ENCODE measurements around the gene INSL4.

Gene INSL4

DNA sequence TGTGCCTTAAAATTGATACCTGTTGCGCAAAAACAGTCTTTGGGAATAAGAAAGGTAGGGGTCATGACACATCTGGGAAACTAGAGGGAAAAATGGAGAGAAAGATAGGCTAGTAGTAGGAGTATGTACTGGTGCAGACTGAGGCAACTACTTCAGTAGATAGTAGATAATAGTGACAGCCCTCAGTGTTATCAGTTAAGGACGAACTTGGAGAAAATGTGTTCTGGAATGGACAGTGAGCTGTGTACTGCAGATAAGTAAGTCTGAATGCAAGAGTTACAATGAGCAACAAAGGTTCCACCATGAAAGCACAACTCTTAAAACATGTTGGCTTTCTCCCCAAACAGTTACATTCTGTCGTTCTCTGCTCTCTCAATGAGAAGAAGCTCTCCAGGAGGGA lies 39.2 kb upstream of the INSL4 start:
- ATAC-seq, result no peak

DNA sequence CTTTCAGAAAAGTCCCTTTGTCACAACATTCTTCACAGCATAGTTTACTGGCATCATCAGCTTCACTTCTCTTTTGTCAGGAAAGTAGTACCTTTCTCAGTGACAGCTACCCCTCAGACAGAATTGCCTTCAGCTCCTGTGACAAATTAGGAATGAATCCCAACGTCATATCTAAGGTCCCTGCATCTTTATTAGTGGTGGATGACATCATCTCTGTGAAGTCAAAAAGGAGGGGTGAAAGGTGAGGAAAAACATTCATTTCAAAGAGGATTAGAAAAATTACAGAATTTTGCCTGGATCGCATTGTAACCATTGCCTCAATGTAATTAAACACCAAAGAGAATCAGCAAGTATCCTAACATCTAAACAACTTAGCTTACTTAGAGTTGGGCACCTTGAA lies 37.9 kb upstream of the INSL4 start:
- TF ChIP-seq ISL1 (CRISPR knock-in tag; IDR thresholded peaks at IDR 0.05) (no peak), RARB (CRISPR knock-in tag; IDR thresholded peaks at IDR 0.05) (no peak), TOX (CRISPR knock-in tag; IDR thresholded peaks at IDR 0.05; ENCODE audit: borderline replicate concordance) (no peak), PPARA (CRISPR knock-in tag; IDR thresholded peaks at IDR 0.05; ENCODE audit: borderline replicate concordance) (no peak), GLIS3 (CRISPR knock-in tag; IDR thresholded peaks at IDR 0.05) (no peak), BACH2 (CRISPR knock-in tag; IDR thresholded peaks at IDR 0.05; ENCODE audit: borderline replicate concordance) (no peak), ZNF8 (CRISPR knock-in tag; IDR thresholded peaks at IDR 0.05) (no peak), ARNTL (CRISPR knock-in tag; IDR thresholded peaks at IDR 0.05; ENCODE audit: borderline replicate concordance, low read depth) (no peak), CSDC2 (CRISPR knock-in tag; IDR thresholded peaks at IDR 0.05) (no peak), TCF4 (CRISPR knock-in tag; IDR thresholded peaks at IDR 0.05; ENCODE audit: borderline replicate concordance) (no peak), ZNF565 (CRISPR knock-in tag; conservative IDR thresholded peaks at IDR 0.05; ENCODE audit: low read depth) (no peak)
- TF ChIP-seq, protein P1, sequence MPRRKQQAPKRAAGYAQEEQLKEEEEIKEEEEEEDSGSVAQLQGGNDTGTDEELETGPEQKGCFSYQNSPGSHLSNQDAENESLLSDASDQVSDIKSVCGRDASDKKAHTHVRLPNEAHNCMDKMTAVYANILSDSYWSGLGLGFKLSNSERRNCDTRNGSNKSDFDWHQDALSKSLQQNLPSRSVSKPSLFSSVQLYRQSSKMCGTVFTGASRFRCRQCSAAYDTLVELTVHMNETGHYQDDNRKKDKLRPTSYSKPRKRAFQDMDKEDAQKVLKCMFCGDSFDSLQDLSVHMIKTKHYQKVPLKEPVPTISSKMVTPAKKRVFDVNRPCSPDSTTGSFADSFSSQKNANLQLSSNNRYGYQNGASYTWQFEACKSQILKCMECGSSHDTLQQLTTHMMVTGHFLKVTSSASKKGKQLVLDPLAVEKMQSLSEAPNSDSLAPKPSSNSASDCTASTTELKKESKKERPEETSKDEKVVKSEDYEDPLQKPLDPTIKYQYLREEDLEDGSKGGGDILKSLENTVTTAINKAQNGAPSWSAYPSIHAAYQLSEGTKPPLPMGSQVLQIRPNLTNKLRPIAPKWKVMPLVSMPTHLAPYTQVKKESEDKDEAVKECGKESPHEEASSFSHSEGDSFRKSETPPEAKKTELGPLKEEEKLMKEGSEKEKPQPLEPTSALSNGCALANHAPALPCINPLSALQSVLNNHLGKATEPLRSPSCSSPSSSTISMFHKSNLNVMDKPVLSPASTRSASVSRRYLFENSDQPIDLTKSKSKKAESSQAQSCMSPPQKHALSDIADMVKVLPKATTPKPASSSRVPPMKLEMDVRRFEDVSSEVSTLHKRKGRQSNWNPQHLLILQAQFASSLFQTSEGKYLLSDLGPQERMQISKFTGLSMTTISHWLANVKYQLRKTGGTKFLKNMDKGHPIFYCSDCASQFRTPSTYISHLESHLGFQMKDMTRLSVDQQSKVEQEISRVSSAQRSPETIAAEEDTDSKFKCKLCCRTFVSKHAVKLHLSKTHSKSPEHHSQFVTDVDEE (CRISPR knock-in tag; IDR thresholded peaks at IDR 0.05), result no peak
- TF ChIP-seq, protein P2, sequence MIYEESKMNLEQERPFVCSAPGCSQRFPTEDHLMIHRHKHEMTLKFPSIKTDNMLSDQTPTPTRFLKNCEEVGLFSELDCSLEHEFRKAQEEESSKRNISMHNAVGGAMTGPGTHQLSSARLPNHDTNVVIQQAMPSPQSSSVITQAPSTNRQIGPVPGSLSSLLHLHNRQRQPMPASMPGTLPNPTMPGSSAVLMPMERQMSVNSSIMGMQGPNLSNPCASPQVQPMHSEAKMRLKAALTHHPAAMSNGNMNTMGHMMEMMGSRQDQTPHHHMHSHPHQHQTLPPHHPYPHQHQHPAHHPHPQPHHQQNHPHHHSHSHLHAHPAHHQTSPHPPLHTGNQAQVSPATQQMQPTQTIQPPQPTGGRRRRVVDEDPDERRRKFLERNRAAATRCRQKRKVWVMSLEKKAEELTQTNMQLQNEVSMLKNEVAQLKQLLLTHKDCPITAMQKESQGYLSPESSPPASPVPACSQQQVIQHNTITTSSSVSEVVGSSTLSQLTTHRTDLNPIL (CRISPR knock-in tag; IDR thresholded peaks at IDR 0.05; ENCODE audit: low read depth), result no peak
- TF ChIP-seq, protein P3, sequence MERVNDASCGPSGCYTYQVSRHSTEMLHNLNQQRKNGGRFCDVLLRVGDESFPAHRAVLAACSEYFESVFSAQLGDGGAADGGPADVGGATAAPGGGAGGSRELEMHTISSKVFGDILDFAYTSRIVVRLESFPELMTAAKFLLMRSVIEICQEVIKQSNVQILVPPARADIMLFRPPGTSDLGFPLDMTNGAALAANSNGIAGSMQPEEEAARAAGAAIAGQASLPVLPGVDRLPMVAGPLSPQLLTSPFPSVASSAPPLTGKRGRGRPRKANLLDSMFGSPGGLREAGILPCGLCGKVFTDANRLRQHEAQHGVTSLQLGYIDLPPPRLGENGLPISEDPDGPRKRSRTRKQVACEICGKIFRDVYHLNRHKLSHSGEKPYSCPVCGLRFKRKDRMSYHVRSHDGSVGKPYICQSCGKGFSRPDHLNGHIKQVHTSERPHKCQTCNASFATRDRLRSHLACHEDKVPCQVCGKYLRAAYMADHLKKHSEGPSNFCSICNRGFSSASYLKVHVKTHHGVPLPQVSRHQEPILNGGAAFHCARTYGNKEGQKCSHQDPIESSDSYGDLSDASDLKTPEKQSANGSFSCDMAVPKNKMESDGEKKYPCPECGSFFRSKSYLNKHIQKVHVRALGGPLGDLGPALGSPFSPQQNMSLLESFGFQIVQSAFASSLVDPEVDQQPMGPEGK (CRISPR knock-in tag; IDR thresholded peaks at IDR 0.05; ENCODE audit: borderline replicate concordance), result no peak
- ATAC-seq, result no peak

More for the DNA sequence above, 39.2 kb upstream of the INSL4 start:
- TF ChIP-seq PPARA (CRISPR knock-in tag; IDR thresholded peaks at IDR 0.05; ENCODE audit: borderline replicate concordance) (no peak), ZFP3 (CRISPR knock-in tag; IDR thresholded peaks at IDR 0.05) (no peak), ZNF70 (CRISPR knock-in tag; IDR thresholded peaks at IDR 0.05) (no peak), ZNF8 (CRISPR knock-in tag; IDR thresholded peaks at IDR 0.05) (no peak), ZFP30 (CRISPR knock-in tag; IDR thresholded peaks at IDR 0.05) (no peak), CSDC2 (CRISPR knock-in tag; IDR thresholded peaks at IDR 0.05) (no peak), ZNF565 (CRISPR knock-in tag; conservative IDR thresholded peaks at IDR 0.05; ENCODE audit: low read depth) (no peak), ESRRG (CRISPR knock-in tag; IDR thresholded peaks at IDR 0.05) (no peak), ISL1 (CRISPR knock-in tag; IDR thresholded peaks at IDR 0.05) (no peak), ZC3H10 (CRISPR knock-in tag; IDR thresholded peaks at IDR 0.05) (no peak), SNAI2 (CRISPR knock-in tag; IDR thresholded peaks at IDR 0.05) (no peak), TOX (CRISPR knock-in tag; IDR thresholded peaks at IDR 0.05; ENCODE audit: borderline replicate concordance) (no peak), RARB (CRISPR knock-in tag; IDR thresholded peaks at IDR 0.05) (no peak), GLIS3 (CRISPR knock-in tag; IDR thresholded peaks at IDR 0.05) (no peak), OSR1 (CRISPR knock-in tag; IDR thresholded peaks at IDR 0.05) (no peak), ARNTL (CRISPR knock-in tag; IDR thresholded peaks at IDR 0.05; ENCODE audit: borderline replicate concordance, low read depth) (no peak)
- TF ChIP-seq, protein P4, sequence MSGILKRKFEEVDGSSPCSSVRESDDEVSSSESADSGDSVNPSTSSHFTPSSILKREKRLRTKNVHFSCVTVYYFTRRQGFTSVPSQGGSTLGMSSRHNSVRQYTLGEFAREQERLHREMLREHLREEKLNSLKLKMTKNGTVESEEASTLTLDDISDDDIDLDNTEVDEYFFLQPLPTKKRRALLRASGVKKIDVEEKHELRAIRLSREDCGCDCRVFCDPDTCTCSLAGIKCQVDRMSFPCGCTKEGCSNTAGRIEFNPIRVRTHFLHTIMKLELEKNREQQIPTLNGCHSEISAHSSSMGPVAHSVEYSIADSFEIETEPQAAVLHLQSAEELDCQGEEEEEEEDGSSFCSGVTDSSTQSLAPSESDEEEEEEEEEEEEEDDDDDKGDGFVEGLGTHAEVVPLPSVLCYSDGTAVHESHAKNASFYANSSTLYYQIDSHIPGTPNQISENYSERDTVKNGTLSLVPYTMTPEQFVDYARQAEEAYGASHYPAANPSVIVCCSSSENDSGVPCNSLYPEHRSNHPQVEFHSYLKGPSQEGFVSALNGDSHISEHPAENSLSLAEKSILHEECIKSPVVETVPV (CRISPR knock-in tag; IDR thresholded peaks at IDR 0.05), result no peak
- TF ChIP-seq, protein P3 (CRISPR knock-in tag; IDR thresholded peaks at IDR 0.05; ENCODE audit: borderline replicate concordance), result no peak
- TF ChIP-seq, protein P5, sequence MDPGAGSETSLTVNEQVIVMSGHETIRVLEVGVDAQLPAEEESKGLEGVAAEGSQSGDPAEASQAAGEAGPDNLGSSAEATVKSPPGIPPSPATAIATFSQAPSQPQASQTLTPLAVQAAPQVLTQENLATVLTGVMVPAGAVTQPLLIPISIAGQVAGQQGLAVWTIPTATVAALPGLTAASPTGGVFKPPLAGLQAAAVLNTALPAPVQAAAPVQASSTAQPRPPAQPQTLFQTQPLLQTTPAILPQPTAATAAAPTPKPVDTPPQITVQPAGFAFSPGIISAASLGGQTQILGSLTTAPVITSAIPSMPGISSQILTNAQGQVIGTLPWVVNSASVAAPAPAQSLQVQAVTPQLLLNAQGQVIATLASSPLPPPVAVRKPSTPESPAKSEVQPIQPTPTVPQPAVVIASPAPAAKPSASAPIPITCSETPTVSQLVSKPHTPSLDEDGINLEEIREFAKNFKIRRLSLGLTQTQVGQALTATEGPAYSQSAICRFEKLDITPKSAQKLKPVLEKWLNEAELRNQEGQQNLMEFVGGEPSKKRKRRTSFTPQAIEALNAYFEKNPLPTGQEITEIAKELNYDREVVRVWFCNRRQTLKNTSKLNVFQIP (CRISPR knock-in tag; IDR thresholded peaks at IDR 0.05; ENCODE audit: borderline replicate concordance, low read depth), result no peak
- TF ChIP-seq, protein P1 (CRISPR knock-in tag; IDR thresholded peaks at IDR 0.05), result no peak

Data from SK-N-SH treated with all-trans-retinoic acid at 6 μM for 48 hours (cell line).